Common myeloid progenitor, CD34-positive (primary cell): Measurements from ENCODE around the gene RXFP2.

ENCODE experiments used
- CTCF ChIA-PET: fragments of 350-600 bp; sonication (Branson Sonifier 250); formaldehyde crosslinking; loops from one replicate; lab custom pipeline; 2021; ENCODE audit warnings: antibody characterized with exemption; lab: Charles Lee
- POLR2A ChIA-PET: fragments of 350-600 bp; sonication (Branson Sonifier 250); formaldehyde crosslinking; loops from one replicate; lab custom pipeline; 2021; ENCODE audit warnings: antibody characterized with exemption; lab: Charles Lee
- DNase-seq, 3 donors: peaks; one replicate each; pipeline versions ENCODE4 v3.0.0 to v3.0.0-alpha.2; 2013
- H3K27ac ChIP-seq, 2 experiments: 1 replicate in 1 of 2; 2 replicates in 1 of 2; pipeline ENCODE4 v1.7.0; 2013; ENCODE audit warnings: inconsistent platforms in 2 of 2, low read length in 2 of 2, mild to moderate bottlenecking in 2 of 2, low read depth in 1 of 2, moderate library complexity in 1 of 2; ENCODE audit not compliant: severe bottlenecking in 2 of 2, insufficient read depth in 1 of 2, poor library complexity in 1 of 2
- H3K27me3 ChIP-seq, 5 experiments: replicated peaks in 2 of 5; 1 replicate in 3 of 5; 2 replicates in 2 of 5; pipeline versions ENCODE4 v1.6.1 to v1.7.0; 2013; ENCODE audit warnings: low read length in 4 of 5, mild to moderate bottlenecking in 2 of 5, moderate library complexity in 2 of 5, inconsistent platforms in 1 of 5; ENCODE audit not compliant: insufficient read depth in 5 of 5, control insufficient read depth in 4 of 5
- H3K36me3 ChIP-seq, 4 experiments: 1 replicate in 2 of 4; 2 replicates in 2 of 4; pipeline versions ENCODE4 v1.6.1 to v1.7.0; 2013; ENCODE audit warnings: low read length in 3 of 4, control low read depth in 1 of 4, mild to moderate bottlenecking in 1 of 4; ENCODE audit not compliant: control insufficient read depth in 4 of 4, insufficient read depth in 4 of 4
- H3K4me1 ChIP-seq, 4 experiments: 1 replicate in 3 of 4; 2 replicates in 1 of 4; pipeline versions ENCODE4 v1.6.1 to v1.7.1; 2013; ENCODE audit warnings: low read length in 3 of 4, mild to moderate bottlenecking in 3 of 4, control low read depth in 1 of 4, inconsistent platforms in 1 of 4, moderate library complexity in 1 of 4; ENCODE audit not compliant: control insufficient read depth in 4 of 4, insufficient read depth in 4 of 4; ENCODE audit errors: control extremely low read depth in 1 of 4
- H3K4me3 ChIP-seq, 7 experiments: 1 replicate in 4 of 7; 2 replicates in 3 of 7; pipeline versions ENCODE4 v1.5.1 to v1.7.0; 2013; ENCODE audit warnings: mild to moderate bottlenecking in 7 of 7, low read length in 6 of 7, moderate library complexity in 6 of 7, inconsistent platforms in 2 of 7, low read depth in 2 of 7, control low read depth in 1 of 7; ENCODE audit not compliant: insufficient read depth in 4 of 7, control insufficient read depth in 1 of 7; ENCODE audit errors: extremely low read depth in 1 of 7
- H3K9me3 ChIP-seq, 5 experiments: 1 replicate in 4 of 5; 2 replicates in 1 of 5; pipeline versions ENCODE4 v1.6.1 to v1.7.1; 2013; ENCODE audit warnings: low read length in 4 of 5, mild to moderate bottlenecking in 2 of 5, inconsistent platforms in 1 of 5, low read depth in 1 of 5, moderate library complexity in 1 of 5; ENCODE audit not compliant: control insufficient read depth in 4 of 5, insufficient read depth in 2 of 5; ENCODE audit errors: control extremely low read depth in 1 of 5
- WGBS: methylation state at CpG from one replicate; pipeline ENCODE4 v1.1.5; 2013; ENCODE audit not compliant: insufficient coverage; 5-methylcytosine and 5-hydroxymethylcytosine counted together

The RXFP2 gene

GRCh38 chr13:31851216-31851615, 111.9 kb downstream of the RXFP2 start:
- no peaks in the 10 kb centered on the region for H3K9me3 ChIP-seq
- WGBS, result 100% methylated on average over 4 of the region's 6 CpGs
- CTCF ChIA-PET, result interaction anchor here (2.8 kb wide), 1 partner anchor 11 kb away, joined by 10 read pairs; no protein-coding TSS in a partner anchor
- no peak for DNase-seq
- POLR2A ChIA-PET, result no interaction called here
- H3K27ac ChIP-seq, result no peak overlapping the region
- no peaks in the 10 kb centered on the region for H3K36me3 ChIP-seq
- H3K27me3 ChIP-seq, result peaks cover 0 to 10% (median 4%) of the 10 kb centered on the region in 5 experiments
- H3K4me1 ChIP-seq, result peaks cover 0 to 7% (median 5%) of the 10 kb centered on the region in 4 experiments
- no peak overlapping the region for H3K4me3 ChIP-seq
